ENCODE measurements around the gene ARL11. TPM values are rescaled to one million over a fixed set of nuclear protein-coding genes. Genes with fewer than 3 reads are reported as not detected.

Gene ARL11
- total RNA-seq (2014; rRNA removed; shearing (Covaris generic)), result not detected in 2 replicates

DNA sequence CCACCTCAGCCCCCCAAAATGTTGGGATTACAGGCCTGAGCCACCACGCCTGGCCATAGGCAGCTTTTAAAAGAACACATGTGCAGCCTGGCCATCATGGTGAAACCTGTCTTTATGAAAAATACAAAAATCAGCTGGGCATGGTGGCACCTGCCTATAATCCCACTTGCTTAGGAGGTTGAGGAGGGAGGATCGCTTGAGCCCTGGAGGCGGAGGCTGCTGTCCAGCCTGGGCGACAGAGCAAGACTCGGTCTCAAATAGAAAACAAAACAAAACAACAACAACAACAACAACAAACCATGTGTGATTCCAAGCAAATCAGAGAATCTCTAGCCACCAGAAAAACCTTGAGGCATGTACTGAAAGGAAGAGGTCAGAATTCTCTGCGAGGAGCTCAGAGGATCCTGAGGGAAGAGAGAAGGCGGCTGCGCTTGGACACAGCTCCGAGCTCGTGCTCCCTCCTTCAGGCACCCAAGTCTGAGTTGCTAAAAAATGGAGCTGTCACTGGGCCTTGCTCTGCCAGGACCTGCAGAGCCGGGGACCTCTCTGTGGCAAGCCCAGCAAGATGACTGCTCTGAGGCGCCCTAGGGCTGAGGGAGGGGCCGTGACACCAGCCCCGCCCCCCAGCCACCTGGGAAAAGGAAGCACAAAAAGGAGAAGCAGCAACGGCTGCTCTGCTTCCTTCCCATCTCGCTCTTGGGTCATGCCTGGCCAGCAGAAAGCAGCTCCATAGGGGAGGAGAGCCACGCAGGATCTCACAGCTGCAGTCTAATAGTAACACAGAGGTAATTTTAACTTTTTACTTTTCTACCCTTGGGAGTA is at the start of gene ARL11:
Gene ARL11 (plus strand): TSS at position 677 of the 822 bp plus-strand sequence. CDS start 1,941 bp downstream, outside the sequence.

DNA sequence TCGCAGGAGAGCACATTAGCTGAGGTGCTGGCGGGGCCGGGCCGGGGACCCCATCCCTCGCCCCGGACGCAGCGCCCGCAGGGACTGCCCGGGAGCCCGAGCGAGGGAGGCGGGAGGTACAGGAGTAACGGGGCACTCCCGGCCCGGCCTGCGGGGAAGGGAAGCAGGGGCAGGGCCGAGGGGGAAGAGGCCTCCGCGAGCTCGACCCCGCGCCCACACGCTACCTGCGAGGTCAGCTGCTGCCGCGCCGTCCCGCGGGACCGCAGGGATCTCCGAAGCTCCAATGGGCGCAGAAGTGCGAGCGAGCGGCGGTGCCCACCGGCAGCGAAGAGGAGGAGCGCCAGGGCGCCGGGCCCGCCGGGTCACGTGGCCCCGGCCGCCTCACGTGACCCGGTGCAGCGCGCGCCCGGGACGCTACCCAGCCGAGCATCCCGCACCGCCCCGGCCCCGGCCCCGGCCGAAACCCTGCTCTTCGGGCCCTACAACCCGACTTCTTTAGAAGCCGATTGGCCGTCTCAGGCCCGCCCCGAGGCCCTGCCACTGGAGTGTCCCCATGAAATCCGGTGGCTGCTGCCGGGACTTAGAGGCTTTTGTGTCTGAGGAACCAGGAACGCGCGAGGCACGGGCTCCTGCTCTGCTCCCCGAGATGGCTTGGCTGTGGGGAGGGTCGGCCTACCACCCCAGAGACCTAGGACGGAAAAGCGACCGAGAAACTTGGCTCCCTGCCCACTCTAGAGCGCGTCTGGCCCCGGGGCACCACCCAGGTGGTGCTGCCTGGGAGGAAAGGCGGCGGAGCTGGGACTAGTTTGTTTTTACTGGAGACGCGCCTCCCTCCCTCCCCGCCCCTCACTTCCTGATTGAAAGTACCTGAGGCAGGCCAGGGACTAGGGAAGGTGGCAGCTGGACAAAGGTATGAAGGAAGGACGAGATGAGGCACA is 42.8 kb upstream of the ARL11 start, which contains the start of gene RCBTB1:
Gene RCBTB1 (minus strand): TSS at position 339 of the 938 bp plus-strand sequence. CDS start 18,279 bp downstream, outside the sequence.

Other genes starting within 250 kb of the ARL11 start
- 2.6 and 3.0 TPM in 2 replicates for gene CAB39L, start 184.4 kb upstream of the ARL11 start, total RNA-seq (2014; rRNA removed; shearing (Covaris generic))
- 3.3 and 5.0 TPM in 2 replicates for gene SETDB2, start 184.2 kb upstream of the ARL11 start, total RNA-seq (2014; rRNA removed; shearing (Covaris generic))
- gene PHF11, start 132.6 kb upstream of the ARL11 start, total RNA-seq (2014; rRNA removed; shearing (Covaris generic)), result 4.3 and 9.0 TPM in 2 replicates
- gene RCBTB1, start 42.9 kb upstream of the ARL11 start, total RNA-seq (2014; rRNA removed; shearing (Covaris generic)), result 6.9 and 7.7 TPM in 2 replicates
- gene EBPL, start 63.0 kb downstream of the ARL11 start, total RNA-seq (2014; rRNA removed; shearing (Covaris generic)), result 92.7 and 101 TPM in 2 replicates
- 11.5 and 15.1 TPM in 2 replicates for gene KPNA3, start 164.2 kb downstream of the ARL11 start, total RNA-seq (2014; rRNA removed; shearing (Covaris generic))

Data from A375 (cell line).